ENCODE measurements around the gene SUMO4.
"Not testable (repeated sequence)": the region's sequence is repeated elsewhere in the genome, so short reads cannot be mapped to it uniquely, and the experiment has no call there.

SUMO4 gene

DNA sequence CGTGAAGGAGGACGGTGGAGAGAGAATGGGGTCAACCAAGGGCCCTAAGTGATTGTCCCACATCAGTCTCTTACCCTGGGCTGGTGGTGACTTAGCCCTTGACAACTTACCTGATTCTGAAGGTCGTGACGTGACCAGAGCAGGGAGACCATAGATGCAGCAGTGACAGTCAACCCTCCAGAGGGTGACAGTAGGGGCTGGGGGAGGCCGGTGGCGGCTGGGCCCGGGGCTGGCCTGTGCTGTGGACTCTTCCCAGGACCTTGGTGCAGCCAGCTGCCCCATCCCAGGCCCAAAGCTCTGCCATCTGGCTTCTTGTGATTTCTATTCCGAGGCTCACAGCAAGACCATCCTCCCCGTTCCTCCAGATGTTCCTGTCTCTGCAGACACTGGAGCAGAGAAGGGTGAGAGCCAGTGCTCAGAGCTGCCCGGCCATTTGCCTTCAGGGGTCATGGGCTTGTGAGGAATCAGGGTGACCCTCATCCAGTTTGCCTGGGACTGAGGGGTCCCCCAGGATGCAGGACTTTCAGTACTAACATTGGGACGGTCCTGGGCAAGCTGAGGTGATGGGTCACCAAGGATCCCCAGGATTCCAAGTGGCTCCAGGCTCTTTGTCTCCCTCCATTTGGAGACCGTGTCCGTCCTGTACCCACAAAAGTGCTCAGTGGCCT is 36.0 kb downstream of the SUMO4 start:
- no peak for DNase-seq

DNA sequence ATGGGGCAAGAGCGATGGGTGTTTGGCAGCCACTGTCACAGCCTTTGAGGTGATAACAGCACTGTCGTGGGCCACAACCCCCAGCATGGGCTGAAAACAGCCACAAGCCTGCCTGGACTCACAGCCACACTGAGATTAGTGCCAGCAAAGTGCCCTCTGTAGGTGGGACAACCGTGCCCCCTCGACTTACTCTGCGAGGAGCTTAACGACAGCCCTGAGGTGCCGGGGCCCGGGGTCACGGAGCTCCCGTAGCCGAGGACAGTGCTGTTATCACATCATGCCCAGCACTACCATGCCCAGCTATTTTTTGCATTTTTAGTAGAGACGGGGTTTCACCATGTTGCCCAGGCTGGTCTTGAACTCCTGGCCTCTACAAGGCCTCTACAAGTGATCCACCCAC is 36.6 kb downstream of the SUMO4 start:
- no peak for DNase-seq

DNA sequence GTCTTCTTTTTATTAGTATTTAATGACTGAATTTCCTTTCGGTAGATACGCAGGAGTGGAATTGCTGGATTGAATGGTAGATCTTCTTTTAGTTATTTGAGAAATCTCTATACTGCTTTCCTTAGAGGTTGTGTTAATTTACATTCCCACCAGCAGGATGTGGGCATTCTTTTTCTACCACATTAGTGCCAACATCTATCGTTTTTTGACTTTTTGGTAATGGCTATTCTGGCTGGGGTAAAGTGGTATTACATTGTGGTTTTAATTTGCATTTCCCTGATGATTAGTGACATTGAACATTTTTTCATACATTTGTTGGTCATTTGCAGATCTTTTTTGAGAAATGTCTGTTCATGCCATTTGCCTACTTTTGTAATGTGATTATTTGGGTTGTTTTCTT is 37.1 kb downstream of the SUMO4 start:
- DNase-seq: no peak

DNA sequence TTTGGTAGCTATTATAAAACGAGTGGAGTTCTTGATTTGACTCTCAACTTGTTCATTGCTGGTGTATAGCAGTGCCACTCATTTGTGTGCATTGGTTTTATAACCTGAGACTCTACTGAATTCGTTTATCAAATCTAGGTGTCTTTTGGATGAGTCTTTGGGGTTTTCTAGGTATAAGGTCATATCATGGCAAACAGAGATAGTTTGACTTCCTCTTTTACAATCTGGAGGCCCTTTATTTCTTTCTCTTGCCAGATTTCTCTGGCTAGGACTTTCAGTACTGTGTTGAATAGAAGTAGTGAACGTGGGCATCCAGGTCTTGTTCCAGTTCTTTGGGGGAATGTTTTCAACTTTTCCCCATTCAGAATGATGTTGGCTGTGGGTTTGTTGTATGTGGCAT is 38.8 kb downstream of the SUMO4 start:
- no peak for DNase-seq

DNA sequence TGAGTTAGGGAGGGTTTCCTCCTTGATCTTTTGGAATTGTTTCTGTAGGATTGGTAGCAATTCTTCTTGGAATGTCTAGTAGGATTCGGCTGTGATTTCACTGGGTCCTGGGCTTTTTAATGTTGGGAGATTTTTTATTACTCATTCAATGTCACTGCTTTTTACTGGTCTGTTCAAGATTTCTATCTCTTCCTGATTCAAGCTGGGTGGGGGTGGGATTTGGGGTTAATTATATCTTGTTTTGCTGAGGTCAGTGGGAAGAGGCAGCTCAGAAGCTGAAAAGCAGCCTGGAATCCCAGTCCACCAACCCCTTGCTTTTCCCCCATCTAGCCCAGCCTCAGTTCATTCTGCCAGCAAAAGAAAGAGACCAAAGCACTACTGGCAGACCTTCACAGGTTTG is 39.6 kb downstream of the SUMO4 start:
- DNase-seq: no peak

DNA sequence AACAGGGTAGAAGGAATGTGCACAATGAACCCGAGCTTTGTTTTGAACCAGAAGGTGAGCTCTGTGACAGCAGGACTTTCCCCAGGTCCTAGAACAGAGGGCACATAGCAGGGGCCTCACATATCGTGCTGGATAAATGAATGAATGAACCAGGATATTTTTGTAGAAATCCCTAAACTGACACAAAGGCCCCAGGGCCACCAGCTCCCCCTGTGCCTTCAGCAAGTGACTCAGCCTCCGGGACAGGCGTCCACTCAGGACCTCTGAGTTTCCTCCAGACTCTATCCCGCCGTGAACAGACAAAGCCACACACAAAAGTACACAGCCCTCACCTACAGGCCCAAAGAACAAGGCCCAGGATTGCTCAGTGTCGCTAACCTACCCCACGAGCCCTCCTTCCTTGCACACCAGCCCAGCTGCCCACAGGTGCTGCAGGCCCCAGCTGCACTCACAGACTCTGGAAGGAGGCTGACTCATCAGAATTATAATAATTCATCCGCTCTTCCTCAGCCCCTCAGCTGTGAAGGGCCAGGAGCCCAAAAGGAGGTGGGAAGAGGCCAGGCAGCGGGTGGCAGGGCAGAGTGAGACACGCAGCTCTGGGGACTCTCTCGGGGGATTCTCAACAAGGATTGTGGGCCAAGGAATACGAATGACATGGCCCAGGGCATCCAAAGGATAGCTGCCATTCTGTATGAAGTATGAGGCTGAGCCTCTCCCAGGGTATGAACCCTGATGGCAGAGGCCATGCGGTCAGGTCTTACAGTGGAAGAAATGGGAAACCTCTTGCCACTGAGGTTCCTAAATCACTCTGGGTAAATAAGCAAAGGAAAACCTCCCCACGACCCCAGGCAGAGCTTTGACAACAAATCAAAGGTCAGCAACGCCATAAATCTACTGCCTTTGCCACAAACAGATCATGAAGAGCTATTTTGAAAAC is 40.9 kb downstream of the SUMO4 start:
- DNase-seq: no peak

DNA sequence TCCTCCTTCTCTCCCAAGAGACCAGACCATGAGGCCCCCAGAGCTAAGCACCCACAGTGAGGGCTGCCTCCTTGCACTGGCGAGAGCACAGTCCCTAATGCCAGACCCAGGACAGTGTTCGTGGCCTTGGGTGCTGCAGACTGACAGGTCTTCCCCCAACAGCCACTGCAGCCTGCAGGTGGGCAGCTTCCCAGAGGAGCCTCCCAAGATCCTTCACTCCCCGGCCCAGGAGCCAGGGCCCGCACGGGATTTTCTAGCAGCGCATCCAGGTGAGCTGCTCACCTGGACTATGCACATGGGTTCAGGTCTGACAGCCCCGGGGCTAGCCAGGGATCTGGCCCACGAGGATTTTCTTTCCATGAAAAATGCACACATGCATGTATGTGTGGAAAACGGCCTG is 41.7 kb downstream of the SUMO4 start:
- no peak for DNase-seq

DNA sequence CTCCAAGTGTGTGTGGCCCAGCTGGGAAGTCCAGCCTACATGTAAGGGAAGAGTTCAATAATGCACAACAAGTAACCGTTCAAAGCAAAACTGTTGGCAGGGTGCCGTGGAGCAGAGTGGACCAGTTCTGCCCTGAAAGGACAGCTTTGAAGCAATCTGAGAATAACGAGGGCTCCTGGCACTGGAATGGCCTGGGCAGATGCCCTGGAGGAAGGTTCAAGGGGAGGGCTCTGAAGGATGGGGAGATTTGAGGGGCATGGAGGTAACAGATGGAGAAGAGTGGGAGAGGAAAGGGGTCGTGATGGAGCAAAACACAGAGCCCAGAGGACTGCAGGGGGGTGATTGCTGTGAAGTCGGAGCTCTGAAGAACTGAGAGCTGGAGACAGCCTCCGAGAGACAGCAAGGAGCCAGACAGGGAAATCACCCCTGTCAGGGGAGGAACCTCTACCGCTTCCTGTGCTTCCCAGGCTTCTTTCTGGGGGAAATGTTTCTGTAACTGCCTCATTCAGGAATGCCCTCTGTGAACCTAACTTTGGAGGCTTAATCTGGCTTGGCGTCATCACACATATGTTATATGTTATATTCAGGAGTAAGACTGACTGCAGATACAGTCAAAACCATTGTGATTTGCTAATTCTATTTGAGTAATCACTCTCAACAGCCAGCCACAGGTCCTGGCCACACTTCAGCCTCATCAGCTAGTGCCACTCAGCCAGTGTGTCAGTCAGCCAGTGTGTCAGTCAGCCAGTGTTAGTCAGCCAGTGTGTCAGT is 43.5 kb downstream of the SUMO4 start:
- DNase-seq: no peak

DNA sequence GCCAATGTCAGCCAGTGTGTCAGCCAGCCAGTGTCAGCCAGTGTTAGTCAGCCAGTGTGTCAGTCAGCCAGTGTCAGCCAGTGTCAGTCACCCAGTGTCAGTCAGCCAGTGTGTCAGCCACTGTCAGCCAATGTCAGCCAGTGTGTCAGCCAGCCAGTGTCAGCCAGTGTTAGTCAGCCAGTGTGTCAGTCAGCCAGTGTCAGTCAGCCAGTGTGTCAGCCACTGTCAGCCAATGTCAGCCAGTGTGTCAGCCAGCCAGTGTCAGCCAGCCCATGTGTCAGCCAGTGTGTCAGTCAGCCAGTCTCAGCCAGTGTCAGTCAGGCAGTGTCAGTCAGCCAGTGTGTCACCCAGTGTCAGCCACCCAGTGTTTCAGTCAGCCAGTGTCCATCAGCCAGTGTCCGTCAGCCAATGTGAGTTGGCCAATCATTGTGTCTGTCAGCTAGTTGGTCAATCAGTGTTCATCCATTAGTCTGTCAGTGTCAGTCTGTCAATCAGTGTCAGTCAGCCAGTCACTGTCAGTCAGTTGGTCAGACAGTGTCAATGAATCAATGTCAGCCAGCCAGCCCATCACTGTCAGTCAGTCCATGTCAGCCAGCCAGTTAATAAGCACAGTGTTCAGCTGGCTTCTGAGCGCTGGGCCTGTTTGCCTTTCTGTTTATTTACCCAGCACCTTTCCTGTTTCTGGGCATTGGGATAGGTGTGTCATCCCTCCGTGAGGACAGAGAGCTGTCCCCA is 44.5 kb downstream of the SUMO4 start:
- DNase-seq: not testable (repeated sequence)

DNA sequence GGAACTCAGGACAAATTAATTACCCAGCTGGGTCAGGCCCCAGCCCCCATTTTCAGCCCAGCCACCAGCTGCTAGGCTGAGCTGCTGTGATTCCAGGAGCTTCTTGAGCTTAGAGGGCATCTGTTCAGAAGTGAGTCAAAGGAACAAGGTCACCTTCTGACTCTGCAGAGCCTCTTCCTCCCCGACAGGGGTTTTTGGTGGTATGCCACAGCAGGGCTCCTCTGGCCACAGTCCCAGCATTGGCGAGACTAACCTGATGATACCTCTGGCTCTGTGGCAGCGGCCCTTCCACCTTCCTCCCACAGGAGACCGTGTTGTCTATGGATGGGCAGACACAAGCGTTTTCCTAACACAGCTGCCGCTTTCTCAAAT is 45.0 kb downstream of the SUMO4 start:
- no peak for DNase-seq

DNA sequence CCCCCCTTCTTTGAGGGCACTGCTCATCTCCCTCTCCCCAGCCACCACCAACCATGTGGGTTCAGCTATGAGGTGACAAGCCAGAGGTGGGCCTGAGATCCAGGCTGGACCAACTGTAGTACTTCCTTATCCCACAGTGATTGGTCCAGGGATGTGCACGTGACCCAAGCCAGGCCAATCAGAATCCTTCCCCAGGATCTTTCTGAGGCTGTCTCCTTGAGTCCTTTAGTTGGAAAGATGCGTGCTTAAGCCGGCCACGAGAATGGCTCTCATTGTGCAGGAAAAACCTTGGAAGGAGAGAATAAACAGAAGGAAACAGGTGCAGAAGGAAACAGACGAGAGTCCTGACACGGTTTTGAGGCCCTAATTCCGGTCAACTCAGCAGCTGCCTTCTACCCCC is 45.5 kb downstream of the SUMO4 start:
- no peak for DNase-seq

DNA sequence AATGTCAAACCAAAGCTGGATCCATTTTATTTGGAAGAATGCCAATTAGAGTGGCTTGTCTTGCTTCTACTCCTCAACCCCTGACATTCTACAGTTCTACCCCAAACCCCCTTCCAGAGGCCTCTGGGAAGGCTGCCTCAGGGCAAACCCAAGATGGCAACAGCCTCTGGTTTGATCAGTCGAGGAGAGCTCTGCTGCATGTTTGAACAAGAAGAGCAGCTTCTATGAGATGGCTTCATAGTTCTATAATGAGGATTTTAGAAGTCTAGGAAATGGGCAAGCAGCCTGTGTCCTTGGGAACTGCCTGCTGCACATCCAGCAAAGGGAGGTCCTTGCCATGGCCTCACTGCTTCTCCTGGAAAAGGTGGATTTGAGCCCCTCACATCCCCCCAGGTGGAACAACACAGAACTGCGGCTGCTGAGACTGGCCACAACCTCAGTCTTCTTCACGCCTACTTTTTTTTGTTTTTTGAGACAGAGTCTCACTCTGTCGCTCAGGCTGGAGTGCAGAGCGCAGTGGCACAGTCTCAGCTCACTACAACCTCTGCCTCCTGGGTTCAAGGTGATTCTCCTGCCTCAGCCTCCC is 46.8 kb downstream of the SUMO4 start:
- peak; percentile 62 for DNase-seq

DNA sequence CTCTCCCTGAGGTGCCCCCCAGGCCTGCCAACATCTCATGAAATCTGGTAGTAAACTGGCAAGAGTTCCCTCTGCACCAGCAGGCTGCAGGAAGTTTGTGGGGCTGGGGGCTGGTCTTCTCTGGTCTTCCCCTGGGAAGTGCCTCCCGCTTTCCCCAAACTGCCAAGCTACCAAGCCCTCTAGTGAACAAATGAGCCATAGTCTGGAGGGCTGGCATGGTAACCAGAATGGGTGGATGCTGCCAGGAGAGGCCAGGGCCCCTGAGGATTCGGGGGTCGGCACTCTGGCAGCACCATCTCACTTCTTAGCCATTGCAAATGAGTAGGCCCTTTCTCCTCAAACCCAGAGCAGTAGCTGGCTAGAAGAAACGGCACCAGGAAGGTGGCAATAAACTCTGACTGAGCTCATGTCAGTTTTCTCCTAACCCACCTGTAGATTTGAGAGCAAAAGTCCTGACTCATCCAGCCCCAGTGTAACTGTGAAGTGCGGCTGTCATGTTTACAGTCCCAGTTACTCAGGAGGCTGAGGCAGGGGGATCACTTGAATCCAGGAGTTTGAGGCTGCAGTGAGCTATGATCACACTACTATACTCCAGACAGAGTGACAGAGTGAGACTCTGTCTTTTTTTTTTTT is 48.9 kb downstream of the SUMO4 start:
- no peak for DNase-seq

DNA sequence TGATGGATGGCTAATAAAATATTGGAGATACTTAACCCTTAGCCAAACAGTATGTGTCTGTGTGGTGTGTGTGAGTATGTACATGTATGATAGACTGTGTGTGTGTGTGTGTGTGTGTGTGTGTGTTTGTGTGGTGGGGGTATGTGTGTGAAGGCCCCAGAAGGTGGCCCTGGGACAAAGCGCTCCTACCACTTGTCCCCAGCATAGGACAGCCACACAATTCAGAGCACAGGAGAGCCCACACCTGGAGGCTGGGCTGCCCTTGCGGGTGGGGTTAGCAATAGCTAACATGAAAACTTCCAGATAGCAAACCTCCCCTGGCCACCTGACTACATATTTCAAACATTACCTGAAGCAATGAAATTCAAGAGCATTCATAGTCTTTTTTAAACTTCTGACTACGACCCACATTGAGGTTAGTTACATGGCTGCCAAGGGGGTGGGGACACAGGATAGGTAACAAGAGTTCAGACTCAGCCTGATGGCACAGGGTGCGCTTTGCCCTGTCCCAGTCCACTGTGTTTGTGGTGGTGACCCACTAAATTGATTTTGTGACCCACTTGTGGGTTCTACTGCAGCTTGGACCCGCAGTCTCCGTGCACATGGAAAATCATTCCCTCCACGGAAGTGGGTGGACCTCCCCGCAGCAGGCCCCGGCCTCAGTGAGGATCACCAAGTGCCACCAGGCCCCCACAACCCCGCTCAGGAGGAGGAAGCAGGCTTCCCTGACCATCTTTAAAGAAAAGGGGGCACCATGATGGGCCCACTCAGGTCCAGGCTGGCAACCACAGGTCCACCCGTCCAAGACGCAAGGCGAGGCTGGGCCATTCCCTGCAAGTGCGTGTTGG is 50.0 kb downstream of the SUMO4 start:
- no peak for DNase-seq

All from 8988T (cell line).